GOT3 (cell line): Measurements from ENCODE around the gene TSTD1.
A peak's percentile ranks its signal among the peaks of the same experiment; 100 is the strongest.
"Not testable (repeated sequence)": the region's sequence is repeated elsewhere in the genome, so short reads cannot be mapped to it uniquely, and the experiment has no call there.

Experiments used
- DNase-seq: peaks from one replicate; lab custom pipeline; 2025; ENCODE audit warnings: mixed read lengths; lab: John Stamatoyannopoulos, UW

Gene TSTD1

GRCh38 chr1:161068306-161069234, 29.8 kb upstream of the TSTD1 start:
- DNase-seq, result no peak

GRCh38 chr1:161066694-161067093, 27.9 kb upstream of the TSTD1 start:
- DNase-seq, result no peak

- not testable (repeated sequence) for DNase-seq
Measured at GRCh38 chr1:161065681-161066080, 26.9 kb upstream of the TSTD1 start.

- not testable (repeated sequence) for DNase-seq
Measured at GRCh38 chr1:161063936-161064335, 25.2 kb upstream of the TSTD1 start.

GRCh38 chr1:161061419-161061818, 22.7 kb upstream of the TSTD1 start:
- DNase-seq, result no peak

- no peak for DNase-seq
Measured at GRCh38 chr1:161059293-161059692, 20.5 kb upstream of the TSTD1 start.

- no peak for DNase-seq
Measured at GRCh38 chr1:161054805-161055204, 16.0 kb upstream of the TSTD1 start.

- DNase-seq, result no peak
Measured at GRCh38 chr1:161054232-161054631, 15.5 kb upstream of the TSTD1 start.

- DNase-seq, result no peak
Measured at GRCh38 chr1:161052899-161053298, 14.1 kb upstream of the TSTD1 start.

GRCh38 chr1:161051219-161051618, 12.5 kb upstream of the TSTD1 start:
- DNase-seq, result no peak

GRCh38 chr1:161048949-161049722, 10.4 kb upstream of the TSTD1 start:
- no peak for DNase-seq

- no peak for DNase-seq
Measured at GRCh38 chr1:161047436-161048420, 9.0 kb upstream of the TSTD1 start.

GRCh38 chr1:161046605-161047228, 8.0 kb upstream of the TSTD1 start:
- DNase-seq, result no peak

GRCh38 chr1:161045736-161046604, 7.2 kb upstream of the TSTD1 start, which contains the start of gene USF1:
Gene USF1, minus strand, starts transcription at chr1:161045977. Its CDS starts 2,702 bp downstream, at chr1:161043275.
- peak; percentile 54 for DNase-seq

- DNase-seq, result peak; percentile 30
Measured at GRCh38 chr1:161044908-161045735, 6.4 kb upstream of the TSTD1 start.

- no peak for DNase-seq
Measured at GRCh38 chr1:161044535-161044907, 5.8 kb upstream of the TSTD1 start.

- no peak for DNase-seq
Measured at GRCh38 chr1:161039546-161039945, 782 bp upstream of the TSTD1 start.

- no peak for DNase-seq
Measured at GRCh38 chr1:161039154-161039545, 386 bp upstream of the TSTD1 start.
